HG03457 (cell line): ENCODE data around the gene PRKG1.

Experiments
- ATAC-seq: cut with Tn5 transposase; IDR thresholded peaks from one replicate; pipeline ENCODE4 v1.9.1; 2021; ENCODE audit warnings: moderate number of reproducible peaks; ENCODE audit not compliant: unreplicated experiment

Gene PRKG1

DNA sequence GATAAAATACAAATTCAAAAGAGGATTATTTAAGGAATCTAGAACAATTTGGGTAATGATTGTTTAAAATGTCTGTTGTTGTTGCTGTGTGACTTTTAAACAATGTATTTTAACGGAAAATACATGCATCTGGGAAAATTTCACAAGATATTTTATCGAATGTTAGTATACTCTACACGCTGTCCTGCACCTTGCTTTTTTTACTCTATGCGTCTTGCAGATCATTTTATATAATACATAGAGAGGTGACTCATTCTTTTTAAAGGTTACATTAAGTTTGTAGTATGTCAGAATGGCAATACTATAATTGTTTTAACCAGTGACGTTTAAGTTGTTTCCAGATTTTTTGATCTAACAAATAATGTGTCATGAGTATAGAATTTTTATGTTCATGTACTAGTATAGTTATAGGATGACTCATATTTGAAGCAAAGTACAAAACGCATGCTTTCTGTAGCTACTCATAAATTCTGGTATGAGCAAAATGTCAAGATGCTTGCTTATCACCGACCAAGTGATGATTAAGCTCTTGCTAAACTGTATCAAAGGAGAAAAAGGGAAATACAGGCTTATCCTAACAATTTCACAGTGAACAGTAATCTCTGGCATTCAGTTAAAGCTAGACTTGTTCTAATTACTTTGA is 1244.7 kb downstream of the PRKG1 start:
- no peak for ATAC-seq

DNA sequence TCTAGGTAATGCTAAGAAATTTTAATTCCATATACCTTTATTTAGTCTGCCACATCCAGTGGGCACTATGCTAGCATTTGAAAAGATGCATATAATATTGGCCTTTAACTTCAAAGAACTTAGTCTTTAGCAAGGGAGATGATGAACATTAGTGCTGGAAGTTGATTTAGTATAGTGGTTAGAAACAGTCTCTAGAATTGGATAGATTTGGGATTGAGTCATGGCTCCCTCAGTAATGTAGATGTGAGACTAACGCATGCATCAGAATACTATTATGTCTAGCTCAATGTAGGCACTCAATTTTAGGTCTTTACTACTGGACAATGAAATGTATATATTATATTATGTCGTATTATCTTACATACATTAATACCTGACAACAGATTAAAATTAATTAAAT is 1245.6 kb downstream of the PRKG1 start:
- no peak for ATAC-seq

DNA sequence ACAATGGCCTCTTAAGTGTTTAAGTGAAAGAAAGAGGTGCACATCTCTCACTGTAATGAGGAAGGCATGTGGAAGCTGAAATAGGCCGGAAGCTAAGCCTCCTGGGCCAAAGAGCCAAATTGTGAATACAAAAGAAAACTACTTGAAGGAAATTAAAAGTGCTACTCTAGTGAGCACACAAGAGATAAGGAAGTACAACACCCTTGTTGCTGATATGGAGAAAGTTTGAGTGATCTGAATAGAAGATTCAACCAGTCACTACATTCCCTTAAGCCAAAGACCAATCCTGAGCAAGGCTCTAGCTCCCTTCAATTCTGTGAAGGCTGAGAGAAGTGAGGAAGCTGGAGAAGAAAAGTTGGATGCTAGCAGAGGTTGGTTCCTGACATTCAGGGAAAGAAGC is 1248.0 kb downstream of the PRKG1 start:
- no peak for ATAC-seq

DNA sequence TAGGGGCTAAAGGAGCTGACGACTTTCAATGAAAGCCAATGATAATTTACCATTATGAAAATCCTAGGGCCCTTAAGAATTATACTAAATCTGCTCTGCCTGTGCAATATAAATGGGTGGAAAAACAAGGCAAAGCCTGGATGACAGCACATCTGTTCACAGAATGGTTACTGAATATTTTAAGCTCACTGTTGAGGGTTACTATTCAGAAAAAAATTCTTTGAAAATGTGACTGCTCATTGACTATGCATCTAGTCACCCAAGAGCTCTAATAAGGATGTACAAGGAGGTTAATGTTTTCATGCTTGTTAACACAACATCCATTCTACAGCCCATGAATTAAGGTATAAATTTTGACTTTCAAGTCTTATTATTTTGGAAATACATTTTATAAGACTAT is 1248.6 kb downstream of the PRKG1 start:
- no peak for ATAC-seq

DNA sequence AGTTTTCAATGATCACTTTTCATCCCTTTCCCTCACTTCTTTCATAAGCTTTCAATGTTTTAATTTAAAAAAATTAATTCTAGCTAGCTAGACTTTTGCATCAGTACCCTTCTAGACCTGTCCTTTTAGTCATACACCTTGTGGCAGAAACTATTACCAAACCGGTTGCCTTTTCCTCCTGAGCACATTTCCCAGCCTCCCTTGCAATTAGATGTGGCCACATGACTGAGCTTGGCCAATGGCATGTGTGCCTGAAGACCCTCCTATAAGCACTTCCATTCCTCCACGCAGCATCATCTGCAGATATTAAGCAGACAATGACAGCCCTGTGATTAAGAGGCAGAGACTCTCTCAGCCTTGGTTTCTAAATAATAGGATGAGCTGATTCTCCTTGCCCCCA is 1252.1 kb downstream of the PRKG1 start:
- no peak for ATAC-seq

DNA sequence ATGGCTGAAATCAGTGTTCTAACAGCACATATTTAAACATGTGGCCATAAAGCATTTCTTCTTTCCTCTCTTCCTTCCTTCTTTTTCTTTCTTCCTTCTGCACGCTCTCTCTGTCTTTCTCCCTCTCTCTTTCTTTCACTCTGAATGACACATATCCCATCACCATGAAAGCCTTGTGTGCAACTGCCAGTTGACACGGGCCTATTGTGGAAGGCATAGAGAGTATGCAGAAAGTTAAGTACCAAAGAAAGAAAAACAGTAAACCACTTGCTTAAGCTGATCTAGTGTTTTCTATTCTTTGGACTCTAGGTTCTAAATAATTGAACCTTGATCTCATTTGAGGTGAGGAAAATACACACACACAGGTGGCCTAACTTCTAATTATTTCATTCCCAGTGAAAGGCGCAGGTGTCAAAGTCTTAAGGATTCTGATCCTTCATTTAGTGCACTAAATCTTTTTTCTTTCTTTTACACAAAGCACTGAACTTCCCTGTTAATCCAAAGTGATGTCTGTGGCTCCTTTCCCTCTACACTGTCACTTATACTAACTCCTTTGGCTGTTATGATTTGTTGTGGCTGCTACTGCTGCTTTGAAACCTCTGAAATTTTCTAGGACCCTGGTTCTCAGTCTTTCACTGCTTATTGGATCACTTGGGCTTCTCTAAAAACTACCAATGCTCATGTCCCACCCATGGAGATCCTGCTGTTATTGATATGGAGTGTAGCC is 1257.5 kb downstream of the PRKG1 start:
- no peak for ATAC-seq

DNA sequence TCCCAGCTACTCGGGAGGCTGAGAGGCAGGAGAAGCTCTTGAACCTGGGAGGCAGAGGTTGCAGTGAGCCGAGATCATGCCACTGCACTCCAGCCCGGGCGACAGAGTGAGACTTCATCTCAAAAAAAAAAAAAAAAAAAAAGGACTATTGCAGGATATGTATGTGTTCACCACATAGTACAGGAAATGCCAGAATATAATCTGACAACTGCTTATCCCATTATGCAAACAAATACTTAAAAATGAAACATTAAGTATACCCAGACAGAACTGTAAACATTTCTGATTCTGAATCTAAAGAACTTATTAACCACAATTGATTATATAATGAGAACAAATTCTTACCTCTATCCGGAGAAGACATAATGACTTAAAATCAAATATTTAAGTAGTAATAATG is 1258.5 kb downstream of the PRKG1 start:
- ATAC-seq, result no peak

DNA sequence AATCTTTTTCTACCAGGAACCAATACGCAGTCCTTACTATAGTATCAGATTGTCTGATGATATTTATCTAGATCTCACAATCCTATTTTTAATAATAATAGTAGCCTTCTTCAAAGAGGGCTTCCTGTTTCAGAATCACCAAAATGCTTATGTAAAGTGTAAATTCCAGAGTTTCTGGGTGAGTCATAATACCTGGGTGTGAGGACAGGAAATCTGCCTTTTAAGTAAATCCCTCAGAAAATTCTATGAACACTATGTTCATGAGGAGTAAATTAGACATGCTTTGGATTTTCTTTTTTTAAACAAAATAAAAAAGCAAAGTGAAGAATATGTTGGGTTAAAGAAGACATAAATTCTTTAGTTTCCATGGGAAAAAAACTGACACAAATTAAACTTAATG is 1260.3 kb downstream of the PRKG1 start:
- ATAC-seq, result no peak

DNA sequence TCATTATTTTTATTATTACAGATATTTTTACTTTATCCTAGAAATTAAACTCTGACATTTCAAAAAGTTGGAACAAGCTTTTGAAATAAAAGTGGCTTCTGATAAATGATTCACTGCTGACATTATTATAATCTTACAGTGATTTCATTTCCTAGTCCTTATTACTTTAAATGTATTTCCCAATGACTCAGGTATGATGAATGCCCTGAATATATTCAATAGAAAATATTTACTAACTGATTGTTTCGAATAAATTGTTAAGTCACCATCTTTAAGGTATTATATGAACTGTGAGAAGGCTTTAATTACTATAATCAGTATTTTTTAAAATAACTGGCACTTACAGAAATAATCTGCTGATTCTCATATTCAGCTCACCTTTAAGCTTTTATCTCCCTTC is 1261.4 kb downstream of the PRKG1 start:
- no peak for ATAC-seq

DNA sequence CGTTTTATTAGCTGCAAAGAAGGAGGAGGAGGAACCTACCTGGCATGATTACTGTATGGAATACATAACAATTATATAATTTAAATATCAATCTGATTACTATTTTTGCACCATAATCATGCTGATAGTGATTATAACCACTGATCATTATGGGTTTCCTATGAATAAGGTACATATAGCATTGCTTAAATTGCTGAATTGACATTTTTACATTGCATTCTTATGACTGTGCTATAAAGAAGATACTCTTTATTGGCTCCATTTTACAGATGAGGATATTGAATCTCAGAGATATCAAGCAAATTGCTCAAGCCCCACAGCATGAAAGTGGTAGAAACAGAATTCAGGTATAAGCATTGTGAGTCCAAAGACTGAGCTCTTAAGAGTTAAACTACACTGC is 1262.9 kb downstream of the PRKG1 start:
- no peak for ATAC-seq

DNA sequence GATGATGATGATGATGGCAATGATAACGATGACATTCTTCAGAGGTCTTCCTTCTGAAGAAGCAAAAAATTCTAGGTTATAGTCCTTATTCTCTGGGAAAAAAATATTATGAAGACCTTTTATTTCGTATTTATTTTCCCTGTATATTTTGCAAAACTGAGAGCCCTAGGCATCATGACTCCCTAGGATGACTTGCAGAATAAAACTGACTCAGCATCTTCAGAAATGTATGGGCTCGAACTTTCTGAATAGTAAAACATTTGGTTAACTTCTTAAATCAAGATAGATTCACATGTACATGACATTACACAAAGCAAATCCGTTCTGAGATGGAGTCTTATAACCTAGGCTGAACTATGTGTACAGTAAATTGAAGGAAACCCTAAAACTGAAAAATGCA is 1269.2 kb downstream of the PRKG1 start:
- ATAC-seq, result no peak

DNA sequence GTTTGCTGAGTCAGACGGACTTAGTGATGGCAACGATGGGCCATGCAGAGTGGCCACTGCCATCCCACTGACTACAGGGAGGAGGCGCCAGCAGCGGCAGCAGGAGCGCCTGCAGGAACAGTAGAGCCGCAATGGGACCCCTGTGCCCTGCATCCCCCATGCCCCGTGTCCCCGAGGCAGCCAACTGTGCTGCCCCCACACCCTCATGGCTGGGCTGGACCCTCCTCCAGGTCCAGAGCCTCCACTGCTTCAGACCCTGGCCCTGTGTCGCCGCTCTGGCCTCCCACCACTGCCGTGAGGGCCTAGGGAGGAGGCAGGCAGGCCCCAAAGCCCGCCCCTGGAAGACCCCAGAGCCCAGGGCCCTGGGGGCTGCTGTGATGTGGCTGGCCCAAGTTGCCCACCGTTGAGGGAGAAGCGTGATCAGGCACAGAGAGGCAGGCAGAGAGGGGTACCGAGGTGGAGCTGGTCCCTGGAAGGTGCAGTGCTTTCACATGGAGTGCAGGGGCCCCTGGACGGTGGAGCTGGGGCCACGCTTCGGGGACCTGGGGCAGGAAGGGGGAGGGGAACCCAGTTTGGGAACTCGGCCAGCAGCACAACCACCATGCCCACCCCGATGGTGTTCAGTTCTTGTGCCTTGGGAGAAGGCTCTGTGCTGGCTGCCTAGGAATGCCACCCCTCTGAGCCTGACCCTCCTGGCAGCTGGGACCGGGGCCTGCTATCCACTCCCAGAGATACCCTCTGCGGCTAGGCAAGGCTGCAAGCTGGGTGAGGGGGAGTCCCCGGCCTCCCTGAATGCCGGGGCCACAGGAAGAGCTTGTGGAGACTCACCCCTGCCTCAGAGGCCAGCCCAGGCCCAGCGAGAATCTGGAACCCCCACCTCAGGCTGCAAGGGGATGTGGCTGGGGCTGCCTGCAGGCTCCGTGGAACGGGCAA is 1272.4 kb downstream of the PRKG1 start:
- no peak for ATAC-seq

DNA sequence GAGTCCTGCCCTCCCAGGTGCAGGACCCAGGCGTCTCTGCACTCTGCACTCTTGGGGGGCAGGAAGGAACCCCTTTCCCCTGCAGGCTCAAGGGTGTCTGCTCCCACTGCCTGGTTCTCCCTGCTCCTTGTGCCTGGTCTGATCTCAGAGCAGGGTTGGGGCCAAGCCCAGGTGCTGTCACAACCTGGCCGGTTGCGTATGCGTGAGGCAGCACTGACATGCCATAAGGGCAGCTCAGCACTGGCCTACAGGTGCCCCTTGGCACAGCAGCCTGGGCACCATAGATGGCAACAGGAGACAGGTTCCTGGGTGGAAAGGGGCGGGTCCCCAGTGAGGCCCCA is 1273.0 kb downstream of the PRKG1 start:
- ATAC-seq, result no peak
